Urinary bladder (tissue), 4 donors: Measurements from ENCODE around the gene CKS2. TPM values are rescaled to one million over a fixed set of nuclear protein-coding genes. Genes with fewer than 3 reads are reported as not detected.
"Not testable (repeated sequence)": the region's sequence is repeated elsewhere in the genome, so short reads cannot be mapped to it uniquely, and the experiment has no call there.

Source experiments
- DNase-seq: peaks from one replicate; pipeline ENCODE4 v3.0.0-alpha.2; 2015; ENCODE audit errors: extremely low spot score
- H3K27ac ChIP-seq: one replicate; pipeline ENCODE4 v1.5.1; 2013; ENCODE audit warnings: low read depth, mild to moderate bottlenecking, moderate library complexity
- H3K36me3 ChIP-seq: one replicate; pipeline ENCODE4 v1.6.1; 2013; ENCODE audit warnings: mild to moderate bottlenecking, moderate library complexity; ENCODE audit not compliant: insufficient read depth
- H3K4me1 ChIP-seq: one replicate; pipeline ENCODE4 v1.6.1; 2013; ENCODE audit warnings: mild to moderate bottlenecking, moderate library complexity; ENCODE audit not compliant: insufficient read depth
- H3K4me3 ChIP-seq: one replicate; pipeline ENCODE4 v1.5.1; 2013; ENCODE audit warnings: low read depth, low read length
- WGBS: extraction: QIAGEN DNeasy Blood & Tissue Kit; methylation state at CpG from one replicate; pipeline ENCODE4 v1.1.7; 2013; 5-methylcytosine and 5-hydroxymethylcytosine counted together
- polyA plus RNA-seq: library from polyadenylated mRNA; stranded (reverse); fragments of 200-250 nt; gene quantifications from one replicate; pipeline ENCODE4 v1.2.3, GENCODE V29; 2013
- total RNA-seq: library from RNA; depleted of rRNA; stranded (reverse); fragments of >200 nt; gene quantifications from one replicate; pipeline ENCODE4 v1.2.3, GENCODE V29; 2014
- donor health status: healthy with polysubstance abuse.
- donor health status: healthy.

CKS2 gene
- total and polyA plus RNA-seq, 2 donors, result 18.0 to 58.7 TPM

DNA sequence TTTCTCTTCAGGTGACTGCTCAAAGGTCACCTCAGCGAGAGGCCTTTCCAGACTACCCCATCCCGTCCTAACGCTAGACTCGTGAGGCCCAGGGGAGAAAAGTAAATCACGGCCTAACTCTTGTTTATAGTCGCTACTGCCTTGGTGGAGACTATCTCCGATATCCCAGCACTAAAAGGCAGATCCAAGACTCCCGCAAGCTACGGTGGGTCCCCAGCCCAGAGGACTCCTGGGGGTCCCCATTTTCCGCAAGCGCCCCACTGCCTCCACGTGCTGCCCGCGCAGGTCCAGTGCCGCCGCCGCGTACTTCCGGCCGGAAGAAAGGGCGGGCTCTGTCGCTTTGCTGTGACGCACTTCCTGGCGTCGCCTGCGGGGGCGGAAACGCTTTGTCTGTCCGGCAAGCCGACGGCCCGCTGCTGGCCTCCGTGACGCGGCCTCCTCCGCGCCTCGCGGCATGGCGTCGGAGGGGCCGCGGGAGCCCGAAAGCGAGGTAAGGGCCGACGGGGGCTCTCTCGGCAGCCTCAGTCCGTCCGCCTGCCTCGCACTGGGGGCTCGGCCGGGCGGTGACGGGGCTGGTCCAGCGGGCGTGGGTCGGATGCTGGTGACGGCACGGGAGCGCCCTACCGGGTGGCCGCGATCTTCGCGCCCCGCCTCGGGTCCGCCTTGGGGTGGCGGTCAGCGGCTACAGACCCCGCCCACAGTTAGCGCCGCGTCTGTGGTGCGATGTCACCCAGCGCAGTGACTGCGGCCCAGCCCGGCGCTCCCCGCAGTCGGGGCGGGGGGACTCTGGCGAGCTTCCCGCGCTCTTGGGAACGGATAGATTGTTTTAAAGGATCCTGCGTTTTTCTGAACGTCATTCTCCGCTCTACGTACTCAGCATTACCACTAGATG lies 7.4 kb downstream of the CKS2 start, which contains the start of gene SECISBP2:
TSS of gene SECISBP2 (plus strand) at position 378 of the 892 bp plus-strand sequence. CDS start at position 455, 77 bp downstream.
- no peaks in the 10 kb centered on the region for H3K4me1 ChIP-seq
- peak; percentile 93 for DNase-seq
- under 1% methylated on average over 91 of the region's 91 CpGs for WGBS
- peak within 1 kb of the TSS; percentile 62 for H3K4me3 ChIP-seq
- peak within 1 kb of the TSS; percentile 100 for H3K27ac ChIP-seq
- H3K36me3 ChIP-seq, result no peaks in the 10 kb centered on the region

DNA sequence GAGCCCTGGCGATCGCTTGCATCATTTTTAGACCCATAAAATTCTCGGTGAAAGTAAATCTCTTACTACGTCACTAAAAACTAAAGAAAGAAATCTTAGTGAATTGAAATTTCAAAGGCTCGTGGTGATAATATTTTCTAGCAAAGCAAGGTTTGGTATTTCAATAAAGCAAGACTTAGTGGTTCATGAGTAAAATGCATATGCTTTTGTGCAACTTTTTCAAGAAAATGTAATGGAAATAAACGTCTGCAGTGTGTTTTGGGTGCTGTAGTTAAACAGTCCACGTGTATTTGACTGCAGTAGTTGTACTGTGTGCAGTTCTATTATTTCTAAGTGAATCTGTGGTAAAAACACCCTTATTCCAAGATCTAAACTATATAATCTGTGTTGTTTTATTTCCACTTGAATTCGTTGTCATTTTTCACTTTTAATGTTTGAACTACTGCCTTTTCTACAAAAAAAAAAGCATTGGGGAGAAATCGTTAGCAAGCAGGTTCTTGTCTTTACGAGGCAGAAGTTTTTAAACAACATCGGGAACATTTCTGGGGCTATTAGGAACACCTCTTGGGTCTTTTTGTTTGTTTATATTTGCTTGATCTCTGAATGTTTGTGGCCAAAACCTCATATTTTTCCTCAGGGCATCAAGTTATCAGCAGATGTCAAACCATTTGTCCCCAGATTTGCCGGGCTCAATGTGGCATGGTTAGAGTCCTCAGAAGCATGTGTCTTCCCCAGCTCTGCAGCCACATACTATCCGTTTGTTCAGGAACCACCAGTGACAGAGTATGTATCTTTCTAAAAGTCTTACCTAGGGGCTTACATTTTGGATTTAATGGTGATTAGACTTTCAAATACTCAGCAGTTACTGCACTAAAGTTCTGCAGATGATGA lies 8.3 kb downstream of the CKS2 start:
- 2% methylated on average over 13 of the region's 13 CpGs for WGBS
- H3K4me3 ChIP-seq, result peak overlapping the region; percentile 62
- DNase-seq, result no peak
- no peaks in the 10 kb centered on the region for H3K4me1 ChIP-seq
- peak overlapping the region; percentile 100 for H3K27ac ChIP-seq
- H3K36me3 ChIP-seq, result no peaks in the 10 kb centered on the region

DNA sequence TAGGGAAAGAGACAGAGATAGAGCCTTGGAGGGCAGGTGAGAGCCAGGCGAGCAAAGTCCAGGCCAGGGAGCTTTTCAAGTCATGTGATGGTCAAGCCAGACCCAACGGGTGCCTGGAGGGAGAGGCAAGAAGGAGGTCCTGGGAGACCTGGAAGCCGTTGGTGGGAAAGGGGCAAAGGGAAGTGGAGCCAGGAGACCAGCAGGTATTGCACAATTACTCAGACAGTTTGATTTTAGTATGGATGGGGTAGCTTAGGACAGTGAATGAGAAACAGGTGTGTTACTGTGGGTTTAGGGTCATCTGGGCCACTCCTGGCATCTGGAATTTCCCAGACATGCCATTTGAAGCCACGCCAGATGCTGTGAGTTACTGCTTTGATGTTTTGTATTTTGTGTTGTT lies 12.4 kb downstream of the CKS2 start:
- Histone ChIP-seq H3K4me1 (no peaks in the 10 kb centered on the region), H3K4me3 (no peak overlapping the region), H3K36me3 (peaks cover 4% of the 10 kb centered on the region), H3K27ac (no peak overlapping the region)
- no peak for DNase-seq
- WGBS, result 71% methylated on average over 4 of the region's 4 CpGs

GRCh38 chr9:89325733-89326132 lies 14.7 kb downstream of the CKS2 start:
- Histone ChIP-seq H3K36me3 (peaks cover 10% of the 10 kb centered on the region), H3K27ac (no peak overlapping the region), H3K4me3 (no peak overlapping the region), H3K4me1 (no peaks in the 10 kb centered on the region)
- DNase-seq, result no peak
- 85% methylated on average over 3 of the region's 3 CpGs for WGBS

GRCh38 chr9:89328064-89328463 lies 17.1 kb downstream of the CKS2 start:
- WGBS, result 88% methylated on average over 8 of the region's 8 CpGs
- no peak for DNase-seq
- H3K36me3 ChIP-seq, result peaks cover 10% of the 10 kb centered on the region

GRCh38 chr9:89329917-89330316 lies 18.9 kb downstream of the CKS2 start:
- peaks cover 14% of the 10 kb centered on the region for H3K36me3 ChIP-seq
- H3K4me3 ChIP-seq, result no peak overlapping the region
- H3K4me1 ChIP-seq, result no peaks in the 10 kb centered on the region
- H3K27ac ChIP-seq, result no peak overlapping the region
- DNase-seq, result no peak

More at GRCh38 chr9:89328064-89328463, 17.1 kb downstream of the CKS2 start:
- Histone ChIP-seq H3K4me1 (no peaks in the 10 kb centered on the region), H3K4me3 (no peak overlapping the region), H3K27ac (no peak overlapping the region)

DNA sequence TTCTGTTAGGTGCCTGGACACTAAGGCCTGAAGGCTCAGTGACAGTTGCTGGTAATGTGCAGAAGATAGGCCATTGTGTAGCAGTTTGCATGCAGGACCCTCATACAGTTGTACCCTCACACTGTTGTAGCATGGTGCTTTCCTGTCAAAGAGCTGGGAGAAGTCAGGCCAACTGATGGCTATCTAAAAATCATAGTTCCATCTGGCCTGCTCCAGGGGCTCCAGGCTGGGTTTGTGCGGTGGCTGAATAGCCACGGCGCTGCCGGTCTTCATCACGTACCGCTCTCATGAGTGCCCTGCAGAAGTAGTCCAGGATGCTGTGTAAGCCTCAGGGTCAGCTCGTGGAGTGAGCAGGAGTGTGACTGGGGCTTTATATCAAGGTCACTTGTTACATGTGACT lies 19.5 kb downstream of the CKS2 start:
- Histone ChIP-seq H3K36me3 (peaks cover 14% of the 10 kb centered on the region), H3K4me3 (no peak overlapping the region), H3K4me1 (no peaks in the 10 kb centered on the region), H3K27ac (no peak overlapping the region)
- DNase-seq, result no peak
- WGBS, result 95% methylated on average over 7 of the region's 7 CpGs

GRCh38 chr9:89339807-89340206 lies 28.8 kb downstream of the CKS2 start:
- 89% methylated on average over 2 of the region's 2 CpGs for WGBS
- DNase-seq, result no peak
- peaks cover 7% of the 10 kb centered on the region for H3K36me3 ChIP-seq

GRCh38 chr9:89340332-89340731 lies 29.3 kb downstream of the CKS2 start:
- 93% methylated on average over 3 of the region's 3 CpGs for WGBS
- Histone ChIP-seq H3K4me3 (no peak overlapping the region), H3K4me1 (no peaks in the 10 kb centered on the region), H3K27ac (no peak overlapping the region), H3K36me3 (peaks cover 7% of the 10 kb centered on the region)
- no peak for DNase-seq

More at GRCh38 chr9:89339807-89340206, 28.8 kb downstream of the CKS2 start:
- Histone ChIP-seq H3K27ac (no peak overlapping the region), H3K4me1 (no peaks in the 10 kb centered on the region), H3K4me3 (no peak overlapping the region)

- DNase-seq, result no peak
Observed at GRCh38 chr9:89342213-89342612, 31.2 kb downstream of the CKS2 start.

GRCh38 chr9:89342948-89343347 lies 32.0 kb downstream of the CKS2 start:
- WGBS, result 95% methylated on average over 1 of the region's 1 CpG
- Histone ChIP-seq H3K4me1 (no peaks in the 10 kb centered on the region), H3K27ac (no peak overlapping the region), H3K4me3 (no peak overlapping the region), H3K36me3 (peaks cover 5% of the 10 kb centered on the region)
- no peak for DNase-seq

More at GRCh38 chr9:89342213-89342612, 31.2 kb downstream of the CKS2 start:
- 97% methylated on average over 6 of the region's 6 CpGs for WGBS
- no peak overlapping the region for H3K4me3 ChIP-seq
- peaks cover 5% of the 10 kb centered on the region for H3K36me3 ChIP-seq
- no peaks in the 10 kb centered on the region for H3K4me1 ChIP-seq
- H3K27ac ChIP-seq, result no peak overlapping the region

GRCh38 chr9:89343812-89344211 lies 32.8 kb downstream of the CKS2 start:
- H3K36me3 ChIP-seq, DNase-seq, H3K4me3 ChIP-seq, H3K4me1 ChIP-seq, H3K27ac ChIP-seq: not testable (repeated sequence)
- 91% methylated on average over 7 of the region's 7 CpGs for WGBS

GRCh38 chr9:89345476-89345875 lies 34.5 kb downstream of the CKS2 start:
- no peak overlapping the region for H3K4me3 ChIP-seq
- no peaks in the 10 kb centered on the region for H3K4me1 ChIP-seq
- DNase-seq, result no peak
- WGBS, result 95% methylated on average over 5 of the region's 5 CpGs
- H3K27ac ChIP-seq, result no peak overlapping the region
- peaks cover 2% of the 10 kb centered on the region for H3K36me3 ChIP-seq
